HL-60 (cell line): Measurements from ENCODE around the gene MRTFA.
"Not testable (repeated sequence)": the region's sequence is repeated elsewhere in the genome, so short reads cannot be mapped to it uniquely, and the experiment has no call there.

Experiments used
- DNase-seq, 2 experiments: peaks; one replicate each; pipeline ENCODE4 v3.0.0-alpha.2; 2010 to 2020; ENCODE audit warnings: low read depth in 1 of 2, low spot score in 1 of 2
- H3K27ac ChIP-seq: fragments of 250-450 bp; sonication (Bioruptor Pico); replicated peaks from 2 replicates; pipeline ENCODE4 v1.5.1; 2020; ENCODE audit warnings: mild to moderate bottlenecking, moderate library complexity
- H3K27me3 ChIP-seq: fragments of 250-450 bp; sonication (Bioruptor Pico); 2 replicates; pipeline ENCODE4 v1.5.1; 2021; ENCODE audit warnings: mild to moderate bottlenecking, moderate library complexity; ENCODE audit not compliant: insufficient read depth, poor library complexity, severe bottlenecking
- H3K4me3 ChIP-seq: replicated peaks from 2 replicates; pipeline ENCODE4 v1.5.1; 2011; ENCODE audit warnings: mild to moderate bottlenecking, control low read depth, low read length; ENCODE audit not compliant: insufficient read depth
- GABPA ChIP-seq: IDR thresholded peaks from 2 replicates; pipeline ENCODE4 v1.6.1; 2012; ENCODE audit warnings: low read depth
- POLR2AphosphoS5 ChIP-seq: IDR thresholded peaks from 2 replicates; pipeline ENCODE4 v1.6.1; 2012; ENCODE audit warnings: low read depth
- SPI1 ChIP-seq: IDR thresholded peaks from 2 replicates; pipeline ENCODE4 v1.6.1; 2012; ENCODE audit warnings: low read depth, mild to moderate bottlenecking, borderline replicate concordance
- TF ChIP-seq, protein P1 (sequence below): IDR thresholded peaks from 2 replicates; pipeline ENCODE4 v1.6.1; 2012; ENCODE audit warnings: low read depth; ENCODE audit not compliant: insufficient replicate concordance
- TF ChIP-seq, protein P2 (sequence below): IDR thresholded peaks from one replicate; pipeline ENCODE4 v1.5.1; 2011; ENCODE audit warnings: low read length, control low read depth, inconsistent platforms; ENCODE audit not compliant: insufficient read depth

Gene MRTFA

DNA sequence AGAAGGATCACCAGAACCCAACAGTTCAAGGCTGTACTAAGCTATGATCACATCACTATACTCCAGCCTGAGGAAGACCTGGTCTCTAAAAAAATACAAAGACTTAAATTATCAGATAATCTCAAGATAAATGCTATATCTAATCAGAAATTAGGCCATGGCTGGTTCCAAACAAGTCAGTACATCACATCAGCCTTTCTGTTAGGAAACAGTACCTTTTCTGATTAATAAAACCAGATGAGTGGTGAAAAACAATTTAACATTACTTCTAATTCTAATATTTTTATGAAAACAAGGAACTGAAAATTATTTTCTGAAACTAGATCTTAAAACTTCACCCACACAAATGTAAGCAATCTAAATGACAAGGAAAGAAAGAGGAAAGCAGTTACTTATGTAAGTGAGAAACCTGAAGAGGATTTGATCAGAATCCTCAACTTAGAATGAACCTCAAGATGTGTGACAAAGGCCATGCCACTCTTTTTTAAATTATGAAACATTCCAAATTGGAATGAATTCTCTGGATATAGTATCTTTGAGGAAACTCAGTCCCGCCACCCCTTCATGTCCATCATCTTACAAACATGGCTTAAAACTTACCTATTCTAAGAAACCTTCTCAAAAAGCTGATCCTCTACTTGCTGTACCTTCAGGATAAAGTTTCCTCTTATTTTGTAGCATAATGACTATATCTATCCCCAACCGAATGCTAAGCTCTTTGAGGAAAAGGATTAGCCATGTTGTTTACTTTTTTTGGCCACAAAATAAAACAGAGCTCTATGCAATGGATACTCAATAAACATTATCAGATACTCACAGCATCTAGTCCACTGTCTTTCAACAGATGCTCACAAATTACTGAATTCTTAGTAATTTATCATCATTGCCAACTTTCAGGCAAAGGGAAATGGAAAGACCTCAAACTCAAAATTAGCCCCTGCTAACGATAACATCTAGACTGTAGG is 132.0 kb downstream of the MRTFA start:
- no peaks in the 10 kb centered on the region for H3K27me3 ChIP-seq
- no peak for TF ChIP-seq SPI1
- TF ChIP-seq POLR2AphosphoS5, result no peak
- TF ChIP-seq GABPA, result no peak
- TF ChIP-seq, protein P1, sequence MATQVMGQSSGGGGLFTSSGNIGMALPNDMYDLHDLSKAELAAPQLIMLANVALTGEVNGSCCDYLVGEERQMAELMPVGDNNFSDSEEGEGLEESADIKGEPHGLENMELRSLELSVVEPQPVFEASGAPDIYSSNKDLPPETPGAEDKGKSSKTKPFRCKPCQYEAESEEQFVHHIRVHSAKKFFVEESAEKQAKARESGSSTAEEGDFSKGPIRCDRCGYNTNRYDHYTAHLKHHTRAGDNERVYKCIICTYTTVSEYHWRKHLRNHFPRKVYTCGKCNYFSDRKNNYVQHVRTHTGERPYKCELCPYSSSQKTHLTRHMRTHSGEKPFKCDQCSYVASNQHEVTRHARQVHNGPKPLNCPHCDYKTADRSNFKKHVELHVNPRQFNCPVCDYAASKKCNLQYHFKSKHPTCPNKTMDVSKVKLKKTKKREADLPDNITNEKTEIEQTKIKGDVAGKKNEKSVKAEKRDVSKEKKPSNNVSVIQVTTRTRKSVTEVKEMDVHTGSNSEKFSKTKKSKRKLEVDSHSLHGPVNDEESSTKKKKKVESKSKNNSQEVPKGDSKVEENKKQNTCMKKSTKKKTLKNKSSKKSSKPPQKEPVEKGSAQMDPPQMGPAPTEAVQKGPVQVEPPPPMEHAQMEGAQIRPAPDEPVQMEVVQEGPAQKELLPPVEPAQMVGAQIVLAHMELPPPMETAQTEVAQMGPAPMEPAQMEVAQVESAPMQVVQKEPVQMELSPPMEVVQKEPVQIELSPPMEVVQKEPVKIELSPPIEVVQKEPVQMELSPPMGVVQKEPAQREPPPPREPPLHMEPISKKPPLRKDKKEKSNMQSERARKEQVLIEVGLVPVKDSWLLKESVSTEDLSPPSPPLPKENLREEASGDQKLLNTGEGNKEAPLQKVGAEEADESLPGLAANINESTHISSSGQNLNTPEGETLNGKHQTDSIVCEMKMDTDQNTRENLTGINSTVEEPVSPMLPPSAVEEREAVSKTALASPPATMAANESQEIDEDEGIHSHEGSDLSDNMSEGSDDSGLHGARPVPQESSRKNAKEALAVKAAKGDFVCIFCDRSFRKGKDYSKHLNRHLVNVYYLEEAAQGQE, result no peak
- TF ChIP-seq, protein P2, sequence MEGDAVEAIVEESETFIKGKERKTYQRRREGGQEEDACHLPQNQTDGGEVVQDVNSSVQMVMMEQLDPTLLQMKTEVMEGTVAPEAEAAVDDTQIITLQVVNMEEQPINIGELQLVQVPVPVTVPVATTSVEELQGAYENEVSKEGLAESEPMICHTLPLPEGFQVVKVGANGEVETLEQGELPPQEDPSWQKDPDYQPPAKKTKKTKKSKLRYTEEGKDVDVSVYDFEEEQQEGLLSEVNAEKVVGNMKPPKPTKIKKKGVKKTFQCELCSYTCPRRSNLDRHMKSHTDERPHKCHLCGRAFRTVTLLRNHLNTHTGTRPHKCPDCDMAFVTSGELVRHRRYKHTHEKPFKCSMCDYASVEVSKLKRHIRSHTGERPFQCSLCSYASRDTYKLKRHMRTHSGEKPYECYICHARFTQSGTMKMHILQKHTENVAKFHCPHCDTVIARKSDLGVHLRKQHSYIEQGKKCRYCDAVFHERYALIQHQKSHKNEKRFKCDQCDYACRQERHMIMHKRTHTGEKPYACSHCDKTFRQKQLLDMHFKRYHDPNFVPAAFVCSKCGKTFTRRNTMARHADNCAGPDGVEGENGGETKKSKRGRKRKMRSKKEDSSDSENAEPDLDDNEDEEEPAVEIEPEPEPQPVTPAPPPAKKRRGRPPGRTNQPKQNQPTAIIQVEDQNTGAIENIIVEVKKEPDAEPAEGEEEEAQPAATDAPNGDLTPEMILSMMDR, result no peak
- no peak overlapping the region for H3K4me3 ChIP-seq
- no peak for DNase-seq
- no peak overlapping the region for H3K27ac ChIP-seq

DNA sequence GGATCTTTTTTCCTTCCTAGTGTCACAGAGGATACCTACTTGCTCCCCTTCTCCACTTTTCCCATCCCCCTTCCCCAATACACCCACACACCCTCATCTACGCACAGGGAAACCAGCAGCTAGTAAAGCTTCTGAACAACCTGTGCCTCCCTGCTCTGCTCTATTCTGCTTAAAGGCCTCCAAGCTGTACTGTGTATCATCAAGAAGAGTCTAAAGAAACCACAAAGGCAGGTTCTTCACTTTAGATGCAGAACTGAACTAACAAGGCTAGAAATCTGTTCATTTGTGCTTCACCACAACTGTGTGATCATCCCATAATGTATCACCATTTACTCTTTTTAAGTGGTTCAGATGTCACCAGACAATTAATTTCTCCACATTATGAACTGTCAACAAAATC is 133.6 kb downstream of the MRTFA start:
- H3K27me3 ChIP-seq, result no peaks in the 10 kb centered on the region
- DNase-seq, result no peak
- no peak overlapping the region for H3K27ac ChIP-seq
- no peak overlapping the region for H3K4me3 ChIP-seq
- TF ChIP-seq, protein P1, result no peak
- TF ChIP-seq POLR2AphosphoS5, result no peak
- TF ChIP-seq, protein P2, result no peak
- TF ChIP-seq GABPA, result no peak
- TF ChIP-seq SPI1, result no peak

DNA sequence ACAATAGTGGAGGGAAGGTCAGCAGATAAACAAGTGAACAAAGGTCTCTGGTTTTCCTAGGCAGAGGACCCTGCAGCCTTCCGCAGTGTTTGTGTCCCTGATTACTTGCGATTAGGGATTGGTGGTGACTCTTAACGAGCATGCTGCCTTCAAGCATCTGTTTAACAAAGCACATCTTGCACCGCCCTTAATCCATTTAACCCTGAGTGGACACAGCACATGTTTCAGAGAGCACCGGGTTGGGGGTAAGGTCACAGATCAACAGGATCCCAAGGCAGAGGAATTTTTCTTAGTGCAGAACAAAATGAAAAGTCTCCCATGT is 136.1 kb downstream of the MRTFA start:
- not testable (repeated sequence) for DNase-seq, H3K27me3 ChIP-seq, H3K27ac ChIP-seq, H3K4me3 ChIP-seq

DNA sequence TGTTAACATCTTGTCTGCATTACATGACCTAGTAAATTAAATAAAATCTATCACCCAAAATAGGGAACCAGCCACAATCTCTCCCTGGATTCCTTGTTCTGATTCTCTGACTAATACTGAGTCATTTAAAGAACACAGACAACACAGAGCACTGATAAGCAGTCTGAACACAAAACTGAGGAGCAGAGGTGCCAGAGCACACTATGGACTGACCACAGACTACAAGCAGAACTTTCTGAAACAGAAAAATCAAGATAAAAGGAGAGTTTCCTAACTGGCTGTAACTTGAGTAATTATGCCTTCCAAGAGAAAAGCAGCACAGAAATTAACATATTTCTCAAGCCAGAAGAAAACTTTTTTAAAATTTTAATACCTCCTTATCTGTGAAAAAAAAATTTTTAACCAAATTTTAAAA is 137.3 kb downstream of the MRTFA start:
- DNase-seq, result no peak

More for the DNA sequence above, 137.3 kb downstream of the MRTFA start:
- TF ChIP-seq GABPA (no peak), SPI1 (no peak), POLR2AphosphoS5 (no peak)
- TF ChIP-seq, protein P1, result no peak
- TF ChIP-seq, protein P2, result no peak
- no peaks in the 10 kb centered on the region for H3K27me3 ChIP-seq
- H3K27ac ChIP-seq, result no peak overlapping the region
- no peak overlapping the region for H3K4me3 ChIP-seq
